ENCODE data around the gene SYNJ2. TPM values are rescaled to one million over a fixed set of nuclear protein-coding genes. Genes with fewer than 3 reads are reported as not detected.

Gene SYNJ2
- total and polyA plus RNA-seq, 4 donors = 3.4 to 8.8 (median 4.8) TPM

DNA sequence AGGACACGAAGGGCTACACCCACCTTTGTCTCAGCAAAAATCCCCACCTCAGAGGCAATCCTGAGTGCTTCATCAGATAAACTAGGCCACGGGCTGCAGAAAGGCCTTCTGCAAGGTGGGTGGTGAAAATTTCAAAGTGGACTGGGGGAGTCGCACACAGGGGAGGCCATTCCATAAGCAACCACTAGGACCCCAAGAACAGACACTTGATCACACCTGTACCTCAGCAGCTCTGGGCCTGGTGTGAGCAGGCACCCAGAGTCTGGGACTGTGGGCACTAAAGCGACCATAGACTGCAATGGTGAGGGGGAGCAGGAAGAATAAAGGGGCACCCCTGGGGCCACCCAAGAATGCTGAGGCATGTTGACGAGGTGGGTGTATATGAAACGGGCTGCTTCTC is 133.8 kb downstream of the SYNJ2 start:
- ATAC-seq (ENCODE audit: insufficient read depth, low FRiP score) = no peak
- H3K9me3 ChIP-seq (ENCODE audit: control insufficient read depth in 4 of 4, insufficient read depth in 3 of 4, low read length in 3 of 4) = no peaks in the 10 kb centered on the region
- H3K36me3 ChIP-seq (ENCODE audit: control insufficient read depth in 4 of 4, insufficient read depth in 4 of 4, low read length in 4 of 4) = peaks cover 0 to 15% (median 5%) of the 10 kb centered on the region in 4 donors
- H3K27ac ChIP-seq (ENCODE audit: low read depth in 1 of 2, low read length in 1 of 2) = no peak overlapping the region
- no peak overlapping the region for H3K4me3 ChIP-seq
- H3K27me3 ChIP-seq (ENCODE audit: control insufficient read depth in 3 of 3, insufficient read depth in 3 of 3, low read length in 2 of 3) = no peaks in the 10 kb centered on the region
- H3K4me1 ChIP-seq (ENCODE audit: control insufficient read depth in 5 of 5, insufficient read depth in 5 of 5, low read length in 5 of 5) = no peaks in the 10 kb centered on the region
- H3K9ac ChIP-seq (ENCODE audit: insufficient read depth in 1 of 2, low read length in 2 of 2) = no peak overlapping the region
- DNase-seq = no peak
- TF ChIP-seq, protein P1, sequence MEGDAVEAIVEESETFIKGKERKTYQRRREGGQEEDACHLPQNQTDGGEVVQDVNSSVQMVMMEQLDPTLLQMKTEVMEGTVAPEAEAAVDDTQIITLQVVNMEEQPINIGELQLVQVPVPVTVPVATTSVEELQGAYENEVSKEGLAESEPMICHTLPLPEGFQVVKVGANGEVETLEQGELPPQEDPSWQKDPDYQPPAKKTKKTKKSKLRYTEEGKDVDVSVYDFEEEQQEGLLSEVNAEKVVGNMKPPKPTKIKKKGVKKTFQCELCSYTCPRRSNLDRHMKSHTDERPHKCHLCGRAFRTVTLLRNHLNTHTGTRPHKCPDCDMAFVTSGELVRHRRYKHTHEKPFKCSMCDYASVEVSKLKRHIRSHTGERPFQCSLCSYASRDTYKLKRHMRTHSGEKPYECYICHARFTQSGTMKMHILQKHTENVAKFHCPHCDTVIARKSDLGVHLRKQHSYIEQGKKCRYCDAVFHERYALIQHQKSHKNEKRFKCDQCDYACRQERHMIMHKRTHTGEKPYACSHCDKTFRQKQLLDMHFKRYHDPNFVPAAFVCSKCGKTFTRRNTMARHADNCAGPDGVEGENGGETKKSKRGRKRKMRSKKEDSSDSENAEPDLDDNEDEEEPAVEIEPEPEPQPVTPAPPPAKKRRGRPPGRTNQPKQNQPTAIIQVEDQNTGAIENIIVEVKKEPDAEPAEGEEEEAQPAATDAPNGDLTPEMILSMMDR (IDR thresholded peaks at IDR 0.05; ENCODE audit: control extremely low read depth, extremely low read depth) = no peak
- WGBS, 2 donors = 92 to 95% methylated on average over 6 of the region's 6 CpGs

DNA sequence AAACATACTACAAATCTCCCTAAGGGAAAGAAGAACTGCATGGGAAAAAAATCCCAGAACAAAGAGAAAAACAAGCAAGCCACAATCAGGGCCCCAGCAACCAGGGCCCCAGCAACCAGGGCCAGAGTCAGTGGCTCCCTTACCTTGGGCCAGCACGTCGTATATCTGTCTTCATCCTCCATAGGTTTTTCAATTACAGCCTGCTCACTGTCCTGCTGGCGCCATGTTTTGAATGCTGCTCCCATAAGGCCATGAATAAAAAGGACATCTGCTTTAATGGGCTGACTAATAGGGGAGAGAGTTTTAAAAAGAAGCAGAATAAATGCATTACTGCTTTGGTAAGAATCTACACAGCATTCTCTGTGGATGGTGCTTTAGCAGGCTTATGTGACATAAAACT is 137.2 kb downstream of the SYNJ2 start:
- ATAC-seq (ENCODE audit: insufficient read depth, low FRiP score) (no peak), DNase-seq (no peak)
- Histone ChIP-seq H3K9ac (ENCODE audit: insufficient read depth in 1 of 2, low read length in 2 of 2) (no peak overlapping the region), H3K4me3 (no peak overlapping the region), H3K27ac (ENCODE audit: low read depth in 1 of 2, low read length in 1 of 2) (no peak overlapping the region), H3K4me1 (ENCODE audit: control insufficient read depth in 5 of 5, insufficient read depth in 5 of 5, low read length in 5 of 5) (no peaks in the 10 kb centered on the region), H3K9me3 (ENCODE audit: control insufficient read depth in 4 of 4, insufficient read depth in 3 of 4, low read length in 3 of 4) (no peaks in the 10 kb centered on the region), H3K36me3 (ENCODE audit: control insufficient read depth in 4 of 4, insufficient read depth in 4 of 4, low read length in 4 of 4) (peaks cover 0 to 14% (median 5%) of the 10 kb centered on the region in 4 donors), H3K27me3 (ENCODE audit: control insufficient read depth in 3 of 3, insufficient read depth in 3 of 3, low read length in 2 of 3) (no peaks in the 10 kb centered on the region)
- WGBS, 2 donors = 97 to 98% methylated on average over 3 of the region's 3 CpGs
- TF ChIP-seq, protein P1 (IDR thresholded peaks at IDR 0.05; ENCODE audit: control extremely low read depth, extremely low read depth) = no peak

DNA sequence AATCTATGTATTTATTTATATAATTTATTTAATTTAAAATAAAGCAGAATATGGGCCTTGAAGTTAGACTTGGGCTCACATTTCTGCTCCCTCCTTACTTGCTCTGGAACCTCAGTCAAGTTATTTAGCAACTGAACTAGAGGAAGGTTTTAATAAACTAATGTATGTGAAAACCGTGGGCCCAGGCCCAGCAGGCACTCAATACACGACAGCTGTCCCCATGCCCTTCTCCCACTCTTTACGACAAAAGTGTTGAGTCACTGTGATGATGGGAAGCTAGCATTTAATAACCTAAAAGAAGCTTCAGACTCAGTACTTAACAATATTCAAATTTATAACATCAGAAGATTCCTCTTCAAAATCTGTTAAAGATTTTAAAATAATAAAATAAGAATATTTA is 139.7 kb downstream of the SYNJ2 start:
- Histone ChIP-seq H3K9ac (ENCODE audit: insufficient read depth in 1 of 2, low read length in 2 of 2) (no peak overlapping the region), H3K4me1 (ENCODE audit: control insufficient read depth in 5 of 5, insufficient read depth in 5 of 5, low read length in 5 of 5) (no peaks in the 10 kb centered on the region), H3K27me3 (ENCODE audit: control insufficient read depth in 3 of 3, insufficient read depth in 3 of 3, low read length in 2 of 3) (no peaks in the 10 kb centered on the region), H3K36me3 (ENCODE audit: control insufficient read depth in 4 of 4, insufficient read depth in 4 of 4, low read length in 4 of 4) (peaks cover 0 to 11% (median 5%) of the 10 kb centered on the region in 4 donors), H3K27ac (ENCODE audit: low read depth in 1 of 2, low read length in 1 of 2) (no peak overlapping the region), H3K4me3 (no peak overlapping the region), H3K9me3 (ENCODE audit: control insufficient read depth in 4 of 4, insufficient read depth in 3 of 4, low read length in 3 of 4) (no peaks in the 10 kb centered on the region)
- ATAC-seq (ENCODE audit: insufficient read depth, low FRiP score) = no peak
- no peak for DNase-seq
- TF ChIP-seq, protein P1 (IDR thresholded peaks at IDR 0.05; ENCODE audit: control extremely low read depth, extremely low read depth) = no peak
- WGBS, 2 donors = 50 to 80% methylated on average over 3 of the region's 3 CpGs

DNA sequence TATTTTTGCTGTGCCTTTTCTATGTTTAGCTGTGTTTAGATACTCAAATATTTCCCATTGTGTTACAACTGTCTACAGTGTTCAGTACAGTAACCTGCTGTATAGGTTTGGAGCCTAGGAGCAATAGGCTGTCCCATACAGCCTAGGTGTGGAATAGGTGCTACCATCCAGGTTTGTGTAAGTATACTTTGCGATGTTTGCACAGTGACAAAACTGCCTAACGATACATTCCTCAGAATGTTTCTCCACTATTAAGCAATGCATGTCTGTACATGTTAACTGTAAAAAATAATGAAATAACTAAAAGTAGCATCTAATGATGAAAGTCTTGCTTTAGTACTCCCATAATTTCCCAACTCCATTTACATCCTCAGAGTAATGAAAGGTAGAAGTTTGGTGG is 140.4 kb downstream of the SYNJ2 start:
- no peaks in the 10 kb centered on the region for H3K9me3 ChIP-seq (ENCODE audit: control insufficient read depth in 4 of 4, insufficient read depth in 3 of 4, low read length in 3 of 4)
- H3K4me3 ChIP-seq = no peak overlapping the region
- 43 to 75% methylated on average over 2 of the region's 2 CpGs for WGBS, 2 donors
- no peak overlapping the region for H3K9ac ChIP-seq (ENCODE audit: insufficient read depth in 1 of 2, low read length in 2 of 2)
- TF ChIP-seq, protein P1 (IDR thresholded peaks at IDR 0.05; ENCODE audit: control extremely low read depth, extremely low read depth) = no peak
- no peak overlapping the region for H3K27ac ChIP-seq (ENCODE audit: low read depth in 1 of 2, low read length in 1 of 2)
- peak in 2 of 3 donors; percentile 4 to 39 for DNase-seq
- no peaks in the 10 kb centered on the region for H3K27me3 ChIP-seq (ENCODE audit: control insufficient read depth in 3 of 3, insufficient read depth in 3 of 3, low read length in 2 of 3)
- H3K36me3 ChIP-seq (ENCODE audit: control insufficient read depth in 4 of 4, insufficient read depth in 4 of 4, low read length in 4 of 4) = peaks cover 0 to 18% (median 5%) of the 10 kb centered on the region in 4 donors
- ATAC-seq (ENCODE audit: insufficient read depth, low FRiP score) = no peak
- H3K4me1 ChIP-seq (ENCODE audit: control insufficient read depth in 5 of 5, insufficient read depth in 5 of 5, low read length in 5 of 5) = no peaks in the 10 kb centered on the region

All from lung (tissue), 12 donors.